Measurements from ENCODE around the gene OR10J5. TPM values are rescaled to one million over a fixed set of nuclear protein-coding genes. Genes with fewer than 3 reads are reported as not detected.

Gene OR10J5
- polyA plus RNA-seq, 2 of the 4 experiments (the other 2 are of a cell fraction) = not detected

GRCh38 chr1:159554696-159555095 is 18.9 kb upstream of the OR10J5 start:
- Histone ChIP-seq H3K4me1 (no peaks in the 10 kb centered on the region), H3K27ac (no peak overlapping the region), H3K4me2 (no peak overlapping the region), H3K4me3 (no peak overlapping the region), H3K9me3 (no peaks in the 10 kb centered on the region)
- TF ChIP-seq POLR2A (IDR thresholded peaks at IDR 0.05; ENCODE audit: low read length) = no peak
- TF ChIP-seq EHF (CRISPR knock-in tag; IDR thresholded peaks at IDR 0.05) = no peak
- TF ChIP-seq E2F6 (IDR thresholded peaks at IDR 0.05; ENCODE audit: borderline replicate concordance, low read depth) = no peak
- TF ChIP-seq ESRRA (IDR thresholded peaks at IDR 0.05; ENCODE audit: borderline replicate concordance, low read length) = no peak
- TF ChIP-seq CEBPB (IDR thresholded peaks at IDR 0.05) = no peak
- TF ChIP-seq HES2 (IDR thresholded peaks at IDR 0.05) = no peak
- no peak for TF ChIP-seq NPAS2 (CRISPR knock-in tag; IDR thresholded peaks at IDR 0.05; ENCODE audit: borderline replicate concordance)
- TF ChIP-seq FOSL2 (IDR thresholded peaks at IDR 0.05) = no peak
- TF ChIP-seq FOSL2 (CRISPR knock-in tag; IDR thresholded peaks at IDR 0.05) = no peak
- no peak for TF ChIP-seq RCOR1 (IDR thresholded peaks at IDR 0.05; ENCODE audit: low read depth, low read length)
- no peak for TF ChIP-seq ZC3H11A (IDR thresholded peaks at IDR 0.05)
- no peak for TF ChIP-seq EHMT2 (IDR thresholded peaks at IDR 0.05; ENCODE audit: low read depth)
- TF ChIP-seq HOXB13 (CRISPR knock-in tag; IDR thresholded peaks at IDR 0.05; ENCODE audit: low read depth) = no peak
- TF ChIP-seq CTCF (IDR thresholded peaks at IDR 0.05) = no peak
- TF ChIP-seq EP300 (IDR thresholded peaks at IDR 0.05) = no peak
- no peak for TF ChIP-seq ZNF302 (CRISPR knock-in tag; IDR thresholded peaks at IDR 0.05)
- TF ChIP-seq ZSCAN20 (CRISPR knock-in tag; IDR thresholded peaks at IDR 0.05) = no peak
- TF ChIP-seq SMC3 (IDR thresholded peaks at IDR 0.05) = no peak
- no peak for TF ChIP-seq PHF8 (IDR thresholded peaks at IDR 0.05; ENCODE audit: borderline replicate concordance, low read depth)
- no peak for DNase-seq (ENCODE audit: low read depth in 1 of 2, low spot score in 1 of 2)
- ATAC-seq = no peak
- no peak for FAIRE-seq
- 0% methylated on average over 1 of the region's 1 CpG for WGBS (ENCODE audit: missing lambda C conversion rate)
- CTCF ChIA-PET = interaction anchor here (0.6 kb wide), 1 partner anchor 764 kb away, joined by 3 read pairs; no protein-coding TSS in a partner anchor
- POLR2A ChIA-PET = no interaction called here

- CTCF ChIA-PET = interaction anchor here (0.6 kb wide), 2 partner anchors 344 to 764 kb away, joined by 3 to 4 read pairs; no protein-coding TSS in a partner anchor
- no peak overlapping the region for H3K4me2 ChIP-seq
- FAIRE-seq (no peak), DNase-seq (ENCODE audit: low read depth in 1 of 2, low spot score in 1 of 2) (no peak), ATAC-seq (no peak)
- no peaks in the 10 kb centered on the region for H3K9me3 ChIP-seq
- no peaks in the 10 kb centered on the region for H3K4me1 ChIP-seq
- no peak overlapping the region for H3K4me3 ChIP-seq
- H3K27ac ChIP-seq = no peak overlapping the region
- TF ChIP-seq CHD4 (IDR thresholded peaks at IDR 0.05; ENCODE audit: borderline replicate concordance) = no peak
- no peak for TF ChIP-seq GATA3 (IDR thresholded peaks at IDR 0.05; ENCODE audit: borderline replicate concordance)
- TF ChIP-seq FOSB (CRISPR knock-in tag; IDR thresholded peaks at IDR 0.05) = no peak
- TF ChIP-seq HES2 (IDR thresholded peaks at IDR 0.05) = no peak
- no peak for TF ChIP-seq HOXA7 (CRISPR knock-in tag; IDR thresholded peaks at IDR 0.05)
- TF ChIP-seq JUN (IDR thresholded peaks at IDR 0.05) = no peak
- TF ChIP-seq ELK1 (IDR thresholded peaks at IDR 0.05; ENCODE audit: low read depth, low read length) = no peak
- no peak for TF ChIP-seq HOXB13 (CRISPR knock-in tag; IDR thresholded peaks at IDR 0.05; ENCODE audit: low read depth)
- TF ChIP-seq ATOH8 (CRISPR knock-in tag; IDR thresholded peaks at IDR 0.05; ENCODE audit: low read depth) = no peak
- no peak for TF ChIP-seq CHD2 (IDR thresholded peaks at IDR 0.05; ENCODE audit: low read length, partially characterized antibody)
- no peak for TF ChIP-seq HDAC2 (IDR thresholded peaks at IDR 0.05)
- no peak for TF ChIP-seq RCOR1 (IDR thresholded peaks at IDR 0.05; ENCODE audit: low read depth, low read length)
- no peak for TF ChIP-seq TFCP2L1 (CRISPR knock-in tag; IDR thresholded peaks at IDR 0.05)
- TF ChIP-seq EHF (CRISPR knock-in tag; IDR thresholded peaks at IDR 0.05) = no peak
- TF ChIP-seq RARB (CRISPR knock-in tag; IDR thresholded peaks at IDR 0.05) = no peak
- POLR2A ChIA-PET = no interaction called here
- WGBS (ENCODE audit: missing lambda C conversion rate) = 13% methylated on average over 3 of the region's 3 CpGs
Measured at GRCh38 chr1:159554261-159554660, 18.5 kb upstream of the OR10J5 start.
